Measurements from ENCODE around the gene USP7.

- TF ChIP-seq CTCF (IDR thresholded peaks at IDR 0.05; ENCODE audit: poor library complexity) (no peak), EZH2 (IDR thresholded peaks at IDR 0.05; ENCODE audit: borderline replicate concordance) (no peak), EZH2phosphoT487 (IDR thresholded peaks at IDR 0.05; ENCODE audit: low read depth, severe bottlenecking, unreplicated experiment) (no peak)
These were observed 47.9 kb downstream of the USP7 start for GRCh38 chr16:8915722-8916301.

Data from hepatocyte (in vitro differentiated cells).